ENCODE measurements around the gene TRAF3IP3.

Gene TRAF3IP3

GRCh38 chr1:209733409-209734192 lies 22.3 kb upstream of the TRAF3IP3 start:
- DNase-seq, result peak in 2 of 42 donors; percentile 38 to 41
- intact Hi-C loops (cut with DNase I), result no loop called here

GRCh38 chr1:209736490-209737117 lies 19.2 kb upstream of the TRAF3IP3 start:
- peak in 1 of 42 donors; percentile 3 for DNase-seq
- intact Hi-C loops (cut with DNase I), result no loop called here

- intact Hi-C loops (cut with DNase I), result no loop called here
- DNase-seq, result no peak
Measured at GRCh38 chr1:209737118-209737505, 18.7 kb upstream of the TRAF3IP3 start.

GRCh38 chr1:209738270-209738669 lies 17.6 kb upstream of the TRAF3IP3 start:
- intact Hi-C loops (cut with DNase I), result no loop called here
- DNase-seq, result no peak

GRCh38 chr1:209741193-209741592 lies 14.7 kb upstream of the TRAF3IP3 start:
- no peak for DNase-seq
- intact Hi-C loops (cut with DNase I), result no loop called here

- intact Hi-C loops (cut with DNase I), result no loop called here
Measured at GRCh38 chr1:209741889-209742288, 14.0 kb upstream of the TRAF3IP3 start.

GRCh38 chr1:209742409-209743144 lies 13.3 kb upstream of the TRAF3IP3 start:
- intact Hi-C loops (cut with DNase I), result no loop called here
- peak in 1 of 42 donors; percentile 14 for DNase-seq

More at GRCh38 chr1:209741889-209742288, 14.0 kb upstream of the TRAF3IP3 start:
- no peak for DNase-seq

- intact Hi-C loops (cut with DNase I), result no loop called here
- DNase-seq, result peak in 15 of 42 donors; percentile 19 to 72 (median 29)
Measured at GRCh38 chr1:209743145-209743482, 12.7 kb upstream of the TRAF3IP3 start.

GRCh38 chr1:209746451-209747165 lies 9.2 kb upstream of the TRAF3IP3 start:
- DNase-seq, result no peak
- intact Hi-C loops (cut with DNase I), result loop anchor here (5.0 kb wide), 2 partner anchors 54 to 169 kb away; no protein-coding TSS in a partner anchor

- intact Hi-C loops (cut with DNase I), result loop anchor here (5.0 kb wide), 2 partner anchors 55 to 170 kb away; no protein-coding TSS in a partner anchor
- peak; percentile 66 to 92 (median 82) for DNase-seq
Measured at GRCh38 chr1:209747580-209748262, 8.1 kb upstream of the TRAF3IP3 start.

GRCh38 chr1:209748620-209749019 lies 7.2 kb upstream of the TRAF3IP3 start:
- intact Hi-C loops (cut with DNase I), result loop anchor here (5.0 kb wide), 2 partner anchors 56 to 171 kb away; no protein-coding TSS in a partner anchor

GRCh38 chr1:209749205-209749604 lies 6.6 kb upstream of the TRAF3IP3 start:
- intact Hi-C loops (cut with DNase I), result loop anchor here (5.0 kb wide), 2 partner anchors 57 to 172 kb away; no protein-coding TSS in a partner anchor
- DNase-seq, result no peak

More at GRCh38 chr1:209748620-209749019, 7.2 kb upstream of the TRAF3IP3 start:
- peak in 1 of 42 donors; percentile 30 for DNase-seq

- no peak for DNase-seq
- intact Hi-C loops (cut with DNase I), result loop anchor here (5.0 kb wide), 2 partner anchors 57 to 172 kb away; no protein-coding TSS in a partner anchor
Measured at GRCh38 chr1:209749670-209750323, 6.1 kb upstream of the TRAF3IP3 start.

- intact Hi-C loops (cut with DNase I), result no loop called here
Measured at GRCh38 chr1:209751627-209752231, 4.1 kb upstream of the TRAF3IP3 start.

GRCh38 chr1:209752890-209753289 lies 3.0 kb upstream of the TRAF3IP3 start:
- intact Hi-C loops (cut with DNase I), result no loop called here
- DNase-seq, result no peak

More at GRCh38 chr1:209751627-209752231, 4.1 kb upstream of the TRAF3IP3 start:
- DNase-seq, result no peak

GRCh38 chr1:209755256-209755655 lies 597 bp upstream of the TRAF3IP3 start:
- intact Hi-C loops (cut with DNase I), result no loop called here
- DNase-seq, result no peak

Data from head of caudate nucleus (tissue), 42 donors.